Caco-2 (cell line): Measurements from ENCODE around the gene FRMD3. TPM values are rescaled to one million over a fixed set of nuclear protein-coding genes. Genes with fewer than 3 reads are reported as not detected.

ENCODE experiments used
- BruUV-seq: library from RNA; stranded (reverse); fragments of 400-500 nt; replicated peaks from 2 replicates; lab custom pipeline; 2021; lab: Mats Ljungman, UMichigan
- CTCF ChIA-PET: fragments of 300-600 bp; sonication (Branson Sonifier 250); formaldehyde crosslinking; loops from one replicate; lab custom pipeline; 2022; ENCODE audit warnings: antibody characterized with exemption; lab: Charles Lee
- POLR2A ChIA-PET: fragments of 300-600 bp; sonication (Branson Sonifier 250); formaldehyde crosslinking; loops from one replicate; lab custom pipeline; 2022; ENCODE audit warnings: antibody characterized with exemption; lab: Charles Lee
- DNase-seq, 2 experiments: peaks; one replicate each; pipeline versions ENCODE4 v3.0.0 to v3.0.0-alpha.2; 2020 to 2022
- H3K27me3 ChIP-seq: replicated peaks from 2 replicates; pipeline ENCODE4 v1.6.0; 2011; ENCODE audit warnings: low read length; ENCODE audit not compliant: control insufficient read depth, insufficient read depth
- H3K36me3 ChIP-seq: 2 replicates; pipeline ENCODE4 v1.5.1; 2011; ENCODE audit warnings: low read length; ENCODE audit not compliant: control insufficient read depth, insufficient read depth
- H3K4me1 ChIP-seq: fragments of 250-450 bp; sonication (Bioruptor Pico); 2 replicates; pipeline ENCODE4 v1.5.1; 2020; ENCODE audit warnings: mild to moderate bottlenecking
- H3K4me3 ChIP-seq: 2 replicates; pipeline ENCODE4 v1.5.1; 2011; ENCODE audit warnings: low read depth, mild to moderate bottlenecking, control low read depth, low read length
- H3K9me3 ChIP-seq: fragments of 250-450 bp; sonication (Bioruptor Pico); 2 replicates; pipeline ENCODE4 v1.5.1; 2020; ENCODE audit warnings: mild to moderate bottlenecking, moderate library complexity
- H3K27ac Mint-ChIP-seq: one replicate; pipeline ENCODE4 v1.8.0; 2022; ENCODE audit warnings: mixed read lengths; ENCODE audit not compliant: unreplicated experiment
- H3K27me3 Mint-ChIP-seq: one replicate; pipeline ENCODE4 v1.8.0; 2022; ENCODE audit warnings: mixed read lengths; ENCODE audit not compliant: insufficient read depth, unreplicated experiment
- H3K36me3 Mint-ChIP-seq: one replicate; pipeline ENCODE4 v1.8.0; 2022; ENCODE audit warnings: mild to moderate bottlenecking, mixed read lengths; ENCODE audit not compliant: insufficient read depth, unreplicated experiment
- H3K4me1 Mint-ChIP-seq: one replicate; pipeline ENCODE4 v1.8.0; 2022; ENCODE audit warnings: low read depth, mixed read lengths; ENCODE audit not compliant: unreplicated experiment
- H3K4me3 Mint-ChIP-seq: one replicate; pipeline ENCODE4 v1.8.0; 2022; ENCODE audit warnings: mild to moderate bottlenecking, moderate library complexity, mixed read lengths; ENCODE audit not compliant: unreplicated experiment
- H3K9me3 Mint-ChIP-seq: one replicate; pipeline ENCODE4 v1.8.0; 2022; ENCODE audit warnings: mixed read lengths; ENCODE audit not compliant: unreplicated experiment
- intact Hi-C: fragments of 100-400 bp; cut with micrococcal nuclease; formaldehyde crosslinking; loops from one replicate; pipeline ENCODE4 v1.10.0; 2022; ENCODE audit not compliant: unreplicated experiment
- total RNA-seq: library from RNA; stranded (reverse); gene quantifications from 2 replicates; pipeline ENCODE4 v1.2.3, GENCODE V29; 2022
- TF ChIP-seq, protein P1 (sequence below), 2 experiments: fragments of 200-600 bp in 1 of 2; IDR thresholded peaks; 1 replicate in 1 of 2; 2 replicates in 1 of 2; pipeline versions ENCODE4 v1.5.1 to v1.8.0; 2011 to 2022; ENCODE audit warnings: antibody characterized with exemption in 1 of 2, control low read depth in 1 of 2, inconsistent platforms in 1 of 2, low read depth in 1 of 2, low read length in 1 of 2, mild to moderate bottlenecking in 1 of 2, moderate library complexity in 1 of 2; ENCODE audit not compliant: insufficient read depth in 1 of 2, severe bottlenecking in 1 of 2, unreplicated experiment in 1 of 2

The FRMD3 gene
- total RNA-seq, 1 experiment from 2014 or later: not detected

DNA sequence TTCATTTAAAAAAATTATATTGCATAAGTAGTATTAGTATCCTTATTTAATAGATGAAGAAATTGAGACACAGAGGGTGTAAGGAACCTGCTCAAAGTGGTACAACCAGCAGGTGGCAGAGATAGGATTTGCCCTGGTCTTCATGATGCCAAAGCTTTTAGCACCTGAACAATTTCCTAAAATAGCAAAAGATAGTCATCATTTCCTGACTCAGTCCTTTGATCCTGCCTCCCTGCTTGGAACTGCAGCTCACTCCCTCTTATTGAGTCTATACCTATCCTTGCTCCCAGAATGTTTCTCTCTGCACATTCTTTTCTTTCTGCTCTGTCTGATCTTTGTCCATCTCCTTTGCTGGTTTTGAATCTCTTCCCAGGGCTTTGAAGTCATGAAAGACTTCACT, 155.8 kb downstream of the FRMD3 start:
- H3K4me1 Mint-ChIP-seq: no peaks in the 10 kb centered on the region
- Histone ChIP-seq H3K36me3 (no peaks in the 10 kb centered on the region), H3K4me1 (no peaks in the 10 kb centered on the region), H3K4me3 (no peak overlapping the region), H3K27me3 (no peaks in the 10 kb centered on the region), H3K9me3 (no peaks in the 10 kb centered on the region)
- no peaks in the 10 kb centered on the region for H3K36me3 Mint-ChIP-seq
- no TSS peak for BruUV-seq
- no peak overlapping the region for H3K4me3 Mint-ChIP-seq
- POLR2A ChIA-PET: no interaction called here
- TF ChIP-seq, protein P1, sequence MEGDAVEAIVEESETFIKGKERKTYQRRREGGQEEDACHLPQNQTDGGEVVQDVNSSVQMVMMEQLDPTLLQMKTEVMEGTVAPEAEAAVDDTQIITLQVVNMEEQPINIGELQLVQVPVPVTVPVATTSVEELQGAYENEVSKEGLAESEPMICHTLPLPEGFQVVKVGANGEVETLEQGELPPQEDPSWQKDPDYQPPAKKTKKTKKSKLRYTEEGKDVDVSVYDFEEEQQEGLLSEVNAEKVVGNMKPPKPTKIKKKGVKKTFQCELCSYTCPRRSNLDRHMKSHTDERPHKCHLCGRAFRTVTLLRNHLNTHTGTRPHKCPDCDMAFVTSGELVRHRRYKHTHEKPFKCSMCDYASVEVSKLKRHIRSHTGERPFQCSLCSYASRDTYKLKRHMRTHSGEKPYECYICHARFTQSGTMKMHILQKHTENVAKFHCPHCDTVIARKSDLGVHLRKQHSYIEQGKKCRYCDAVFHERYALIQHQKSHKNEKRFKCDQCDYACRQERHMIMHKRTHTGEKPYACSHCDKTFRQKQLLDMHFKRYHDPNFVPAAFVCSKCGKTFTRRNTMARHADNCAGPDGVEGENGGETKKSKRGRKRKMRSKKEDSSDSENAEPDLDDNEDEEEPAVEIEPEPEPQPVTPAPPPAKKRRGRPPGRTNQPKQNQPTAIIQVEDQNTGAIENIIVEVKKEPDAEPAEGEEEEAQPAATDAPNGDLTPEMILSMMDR (IDR thresholded peaks at IDR 0.05; ENCODE audit: insufficient read depth in 1 of 2, low read depth in 1 of 2, low read length in 1 of 2, severe bottlenecking in 1 of 2, unreplicated experiment in 1 of 2): no peak
- CTCF ChIA-PET: no interaction called here
- H3K27ac Mint-ChIP-seq: no peak overlapping the region
- DNase-seq: no peak
- intact Hi-C loops: no loop called here
- peaks cover 19% of the 10 kb centered on the region for H3K9me3 Mint-ChIP-seq
- H3K27me3 Mint-ChIP-seq: no peaks in the 10 kb centered on the region

DNA sequence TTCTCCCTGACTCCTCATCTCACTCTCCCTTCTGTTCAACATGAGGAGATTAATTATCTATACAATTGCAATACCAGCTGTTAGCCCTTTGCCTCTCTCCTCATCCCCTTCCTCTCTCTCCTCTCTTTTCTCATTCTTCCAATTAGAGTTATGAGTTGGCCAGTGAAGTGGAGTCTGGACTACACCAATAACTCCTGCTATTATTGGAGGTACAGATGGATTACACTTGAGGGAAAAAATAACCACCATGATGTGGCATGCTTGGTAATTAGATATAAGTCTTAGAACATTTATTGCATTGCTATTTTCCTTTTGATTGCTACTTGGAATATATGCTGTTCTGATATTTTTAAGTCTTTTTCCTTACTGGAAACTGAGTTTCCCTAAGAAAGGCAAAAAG, 159.2 kb downstream of the FRMD3 start:
- H3K4me3 Mint-ChIP-seq: no peak overlapping the region
- CTCF ChIA-PET: no interaction called here
- POLR2A ChIA-PET: no interaction called here
- no TSS peak for BruUV-seq
- no peak overlapping the region for H3K27ac Mint-ChIP-seq
- H3K9me3 Mint-ChIP-seq: peaks cover 19% of the 10 kb centered on the region
- TF ChIP-seq, protein P1 (IDR thresholded peaks at IDR 0.05; ENCODE audit: insufficient read depth in 1 of 2, low read depth in 1 of 2, low read length in 1 of 2, severe bottlenecking in 1 of 2, unreplicated experiment in 1 of 2): no peak
- no peaks in the 10 kb centered on the region for H3K9me3 ChIP-seq
- intact Hi-C loops: no loop called here
- no peaks in the 10 kb centered on the region for H3K36me3 Mint-ChIP-seq
- H3K36me3 ChIP-seq: no peaks in the 10 kb centered on the region
- H3K4me1 ChIP-seq: no peaks in the 10 kb centered on the region
- no peak for DNase-seq
- H3K4me1 Mint-ChIP-seq: no peaks in the 10 kb centered on the region
- H3K27me3 Mint-ChIP-seq: no peaks in the 10 kb centered on the region
- H3K4me3 ChIP-seq: no peak overlapping the region
- no peaks in the 10 kb centered on the region for H3K27me3 ChIP-seq

DNA sequence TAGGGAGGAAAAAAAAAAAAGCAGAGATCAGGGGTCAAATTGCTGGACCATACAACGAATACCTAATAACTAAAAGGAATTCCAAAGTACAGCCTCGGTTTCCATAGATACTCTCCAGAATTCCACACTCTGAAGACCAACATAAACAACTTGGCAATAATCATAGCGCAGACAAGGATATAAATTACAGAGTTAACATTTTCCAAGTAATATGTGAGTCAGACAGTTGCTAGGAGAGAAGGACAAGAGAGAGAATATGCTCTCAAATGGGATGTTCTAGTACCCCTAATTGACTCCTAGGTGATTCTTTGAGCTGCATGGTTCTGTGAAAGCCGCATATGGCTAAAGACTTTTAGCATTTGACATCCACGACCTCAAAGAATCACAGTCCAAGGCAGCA, 165.2 kb downstream of the FRMD3 start:
- Mint-ChIP-seq H3K27me3 (peaks cover 3% of the 10 kb centered on the region), H3K4me3 (no peak overlapping the region), H3K27ac (no peak overlapping the region), H3K36me3 (no peaks in the 10 kb centered on the region), H3K4me1 (no peaks in the 10 kb centered on the region), H3K9me3 (no peaks in the 10 kb centered on the region)
- no peaks in the 10 kb centered on the region for H3K9me3 ChIP-seq
- ChIA-PET CTCF (no interaction called here), POLR2A (no interaction called here)
- H3K4me3 ChIP-seq: no peak overlapping the region
- TF ChIP-seq, protein P1 (IDR thresholded peaks at IDR 0.05; ENCODE audit: insufficient read depth in 1 of 2, low read depth in 1 of 2, low read length in 1 of 2, severe bottlenecking in 1 of 2, unreplicated experiment in 1 of 2): no peak
- no TSS peak for BruUV-seq
- no peaks in the 10 kb centered on the region for H3K4me1 ChIP-seq
- H3K36me3 ChIP-seq: no peaks in the 10 kb centered on the region
- H3K27me3 ChIP-seq: no peaks in the 10 kb centered on the region
- intact Hi-C loops: no loop called here
- no peak for DNase-seq
